ENCODE results near the gene GALR2. TPM values are rescaled to one million over a fixed set of nuclear protein-coding genes. Genes with fewer than 3 reads are reported as not detected.

GALR2 gene
- total RNA-seq, 1 experiment from 2014 or later = 0.61 TPM

DNA sequence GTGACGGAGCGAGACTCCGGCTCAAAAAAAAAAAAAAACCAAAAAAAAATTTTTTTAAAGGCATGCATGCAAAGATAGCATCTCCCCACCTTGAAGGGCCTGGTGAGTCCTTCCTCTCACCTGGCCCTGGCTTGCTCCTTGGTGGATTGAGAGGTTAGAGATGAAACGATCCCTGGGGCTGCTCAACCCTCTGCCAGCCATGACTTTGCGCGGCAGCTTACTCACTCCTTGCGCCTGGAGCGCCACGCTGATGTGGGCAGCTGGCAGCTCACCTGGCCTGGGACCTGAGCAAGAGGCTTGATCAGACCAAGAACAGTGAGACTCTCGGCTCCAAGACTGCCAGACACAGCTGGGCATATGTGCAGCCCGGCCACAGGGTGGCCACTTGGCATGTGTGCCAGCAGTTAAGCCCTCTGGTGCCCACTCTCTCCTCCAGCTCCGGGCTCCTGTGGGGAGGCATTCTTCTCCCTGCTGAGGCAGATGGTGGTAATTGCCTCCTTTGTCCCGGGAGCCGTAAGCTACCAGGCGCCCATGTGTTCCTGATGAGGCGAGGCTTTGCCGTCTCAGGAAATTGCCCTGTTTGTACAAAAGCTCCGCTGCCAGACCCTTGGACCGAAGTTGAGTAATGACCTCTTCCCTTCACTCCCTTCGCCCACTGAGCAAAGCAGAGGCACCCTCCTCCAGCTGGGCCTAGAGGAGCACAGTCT lies 42.4 kb upstream of the GALR2 start:
- no peaks in the 10 kb centered on the region for H3K9me3 Mint-ChIP-seq (ENCODE audit: low read depth, unreplicated experiment)
- peaks cover 15% of the 10 kb centered on the region for H3K4me1 Mint-ChIP-seq (ENCODE audit: low read depth, unreplicated experiment)
- H3K4me3 Mint-ChIP-seq (ENCODE audit: low read depth, unreplicated experiment) = no peak overlapping the region
- no peaks in the 10 kb centered on the region for H3K27me3 Mint-ChIP-seq (ENCODE audit: unreplicated experiment)
- CTCF ChIA-PET = interaction anchor here (0.7 kb wide), 1 partner anchor 186 kb away, joined by 3 read pairs; no protein-coding TSS in a partner anchor
- no peak for TF ChIP-seq CTCF (IDR thresholded peaks at IDR 0.05; ENCODE audit: unreplicated experiment)
- H3K36me3 Mint-ChIP-seq (ENCODE audit: insufficient read depth, unreplicated experiment) = peaks cover 12% of the 10 kb centered on the region
- no peak overlapping the region for H3K27ac Mint-ChIP-seq (ENCODE audit: unreplicated experiment)
- DNase-seq = peak; percentile 31
- intact Hi-C loops (cut with micrococcal nuclease; ENCODE audit: unreplicated experiment) = no loop called here
- no TSS peak for BruUV-seq (replicated peaks)

DNA sequence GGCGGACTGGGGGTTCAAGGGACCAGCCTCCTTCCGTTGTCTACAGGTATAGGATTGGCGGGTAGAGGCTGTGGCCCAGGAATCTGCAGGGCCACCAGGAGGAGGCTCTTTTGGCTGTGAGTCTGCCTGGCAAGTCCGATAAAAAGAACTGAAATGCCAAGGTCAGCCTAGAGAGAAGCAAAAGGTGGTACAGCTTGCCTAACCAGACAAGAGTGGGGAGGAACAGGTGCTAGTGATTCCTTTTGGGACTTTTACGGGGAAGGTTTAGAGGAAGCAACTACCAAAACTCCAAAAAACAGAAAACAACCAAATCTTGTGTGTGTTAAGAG lies 41.8 kb upstream of the GALR2 start:
- peaks cover 8% of the 10 kb centered on the region for H3K36me3 Mint-ChIP-seq (ENCODE audit: insufficient read depth, unreplicated experiment)

GRCh38 chr17:76033139-76033538 lies 41.4 kb upstream of the GALR2 start:
- peaks cover 12% of the 10 kb centered on the region for H3K36me3 Mint-ChIP-seq (ENCODE audit: insufficient read depth, unreplicated experiment)
- no peaks in the 10 kb centered on the region for H3K9me3 Mint-ChIP-seq (ENCODE audit: low read depth, unreplicated experiment)
- CTCF ChIA-PET = no interaction called here
- H3K4me1 Mint-ChIP-seq (ENCODE audit: low read depth, unreplicated experiment) = peaks cover 15% of the 10 kb centered on the region
- no peaks in the 10 kb centered on the region for H3K27me3 Mint-ChIP-seq (ENCODE audit: unreplicated experiment)
- DNase-seq = no peak
- BruUV-seq (replicated peaks) = no TSS peak
- H3K4me3 Mint-ChIP-seq (ENCODE audit: low read depth, unreplicated experiment) = no peak overlapping the region
- no peak overlapping the region for H3K27ac Mint-ChIP-seq (ENCODE audit: unreplicated experiment)
- intact Hi-C loops (cut with micrococcal nuclease; ENCODE audit: unreplicated experiment) = no loop called here
- TF ChIP-seq CTCF (IDR thresholded peaks at IDR 0.05; ENCODE audit: unreplicated experiment) = no peak

More for the DNA sequence above, 41.8 kb upstream of the GALR2 start:
- H3K9me3 Mint-ChIP-seq (ENCODE audit: low read depth, unreplicated experiment) = no peaks in the 10 kb centered on the region
- no peak overlapping the region for H3K4me3 Mint-ChIP-seq (ENCODE audit: low read depth, unreplicated experiment)
- TF ChIP-seq CTCF (IDR thresholded peaks at IDR 0.05; ENCODE audit: unreplicated experiment) = no peak
- no peaks in the 10 kb centered on the region for H3K27me3 Mint-ChIP-seq (ENCODE audit: unreplicated experiment)
- H3K27ac Mint-ChIP-seq (ENCODE audit: unreplicated experiment) = no peak overlapping the region
- peaks cover 15% of the 10 kb centered on the region for H3K4me1 Mint-ChIP-seq (ENCODE audit: low read depth, unreplicated experiment)
- CTCF ChIA-PET = no interaction called here
- intact Hi-C loops (cut with micrococcal nuclease; ENCODE audit: unreplicated experiment) = no loop called here
- DNase-seq = no peak
- BruUV-seq (replicated peaks) = no TSS peak

- no peak for DNase-seq
- CTCF ChIA-PET = no interaction called here
- TF ChIP-seq CTCF (IDR thresholded peaks at IDR 0.05; ENCODE audit: unreplicated experiment) = no peak
- Mint-ChIP-seq H3K4me1 (ENCODE audit: low read depth, unreplicated experiment) (peaks cover 4% of the 10 kb centered on the region), H3K4me3 (ENCODE audit: low read depth, unreplicated experiment) (no peak overlapping the region), H3K27ac (ENCODE audit: unreplicated experiment) (no peak overlapping the region), H3K36me3 (ENCODE audit: insufficient read depth, unreplicated experiment) (peaks cover 18% of the 10 kb centered on the region), H3K27me3 (ENCODE audit: unreplicated experiment) (no peaks in the 10 kb centered on the region), H3K9me3 (ENCODE audit: low read depth, unreplicated experiment) (no peaks in the 10 kb centered on the region)
- intact Hi-C loops (cut with micrococcal nuclease; ENCODE audit: unreplicated experiment) = no loop called here
- BruUV-seq (replicated peaks) = no TSS peak
These were observed 39.9 kb upstream of the GALR2 start for GRCh38 chr17:76034428-76035350.
